NCI-H2227 (cell line): ENCODE data around the gene ARMCX2.
"Not testable (repeated sequence)": the region's sequence is repeated elsewhere in the genome, so short reads cannot be mapped to it uniquely, and the experiment has no call there.

Source experiments
- DNase-seq: peaks from one replicate; lab custom pipeline; 2025; ENCODE audit not compliant: unreplicated experiment; lab: John Stamatoyannopoulos, UW

Gene ARMCX2

DNA sequence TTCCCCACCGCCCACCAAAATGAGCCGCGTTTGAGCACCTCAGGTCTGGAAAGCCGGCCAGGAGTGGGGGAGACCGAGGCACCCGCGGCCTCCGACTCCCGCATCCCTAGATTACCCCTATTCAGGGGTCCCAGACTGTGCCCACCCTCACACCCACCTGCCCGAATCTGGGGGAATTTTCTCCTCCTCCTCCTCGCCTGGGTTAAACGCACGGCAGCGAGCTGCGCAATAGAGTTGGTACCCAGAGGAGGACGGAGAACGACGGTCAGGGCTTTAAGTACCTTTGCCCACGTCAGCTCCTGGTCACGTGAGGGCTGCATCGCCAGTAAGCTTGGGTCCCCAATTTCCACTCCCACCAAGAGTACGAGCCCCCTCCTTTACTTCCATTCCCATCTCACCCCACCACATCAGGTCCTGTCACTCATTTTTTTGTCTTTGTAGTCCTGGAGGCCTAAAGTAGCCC, at the start of gene ARMCX2:
ARMCX2 (minus strand) TSS at position 250 of the 463 bp plus-strand sequence. CDS start 2,262 bp downstream, outside the sequence.
- peak; percentile 89 for DNase-seq

GRCh38 chrX:101709384-101709783, 49.7 kb upstream of the ARMCX2 start:
- DNase-seq: no peak

- DNase-seq: no peak
Measured at GRCh38 chrX:101708163-101708562, 48.5 kb upstream of the ARMCX2 start.

DNA sequence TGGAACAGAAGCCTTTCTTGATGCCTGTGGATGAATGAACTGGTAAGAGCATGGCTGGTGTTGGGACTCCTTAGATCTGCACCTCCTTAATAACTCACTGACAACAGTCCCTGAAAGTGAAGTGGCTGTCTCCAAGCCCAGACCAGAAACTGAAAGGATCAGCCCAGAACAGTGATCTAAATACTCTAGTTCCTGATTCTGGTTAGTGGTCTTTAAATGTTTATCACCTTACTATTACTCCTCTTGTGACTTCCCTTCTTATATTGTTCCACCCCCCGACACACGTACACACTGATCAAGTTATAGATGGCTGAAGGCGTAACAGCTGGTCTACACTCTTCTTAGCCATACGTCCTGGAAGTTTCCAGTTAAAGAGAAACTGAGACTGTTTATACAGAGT, 33.8 kb upstream of the ARMCX2 start:
- DNase-seq: no peak

DNA sequence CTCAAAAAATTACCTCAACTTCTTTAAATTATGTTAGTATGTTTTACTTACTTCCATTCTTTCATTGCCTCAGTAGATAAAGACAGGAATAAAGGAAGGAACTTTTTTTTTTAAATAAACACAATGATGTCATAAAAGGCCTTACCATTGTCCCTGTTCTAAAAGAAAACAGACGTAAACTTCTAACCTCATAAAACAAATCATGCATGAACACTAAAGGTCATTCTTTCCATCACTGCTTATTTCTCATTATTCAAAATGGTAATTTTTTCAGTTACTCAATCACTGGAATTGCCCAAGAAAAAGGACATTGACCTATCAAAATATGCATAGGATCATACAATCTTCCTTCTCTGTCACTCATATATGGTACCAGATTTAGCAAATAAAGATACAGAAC, 32.2 kb upstream of the ARMCX2 start:
- DNase-seq: no peak

- no peak for DNase-seq
Measured at GRCh38 chrX:101686574-101686973, 26.9 kb upstream of the ARMCX2 start.

- DNase-seq: no peak
Measured at GRCh38 chrX:101685923-101686322, 26.3 kb upstream of the ARMCX2 start.

GRCh38 chrX:101682723-101683122, 23.1 kb upstream of the ARMCX2 start:
- DNase-seq: no peak

DNA sequence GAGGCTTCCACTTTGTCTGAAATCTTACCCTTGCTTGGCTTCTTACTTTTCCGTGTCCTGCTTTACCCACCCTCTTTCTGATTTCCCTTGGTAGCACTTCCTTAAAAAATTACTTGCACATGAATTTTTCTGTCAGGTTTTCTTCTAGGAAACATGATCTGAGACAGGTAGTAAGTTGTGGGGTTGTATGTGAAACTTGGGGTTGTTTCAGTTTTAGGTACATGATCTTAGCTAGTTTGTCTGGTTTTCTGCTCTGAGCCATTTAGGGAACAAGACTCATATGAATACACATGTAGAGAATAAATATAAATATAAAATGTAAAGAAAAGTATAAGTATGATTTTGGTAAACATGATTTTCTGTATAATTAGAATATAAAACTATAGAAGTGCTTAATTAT, 17.4 kb upstream of the ARMCX2 start:
- DNase-seq: no peak

DNA sequence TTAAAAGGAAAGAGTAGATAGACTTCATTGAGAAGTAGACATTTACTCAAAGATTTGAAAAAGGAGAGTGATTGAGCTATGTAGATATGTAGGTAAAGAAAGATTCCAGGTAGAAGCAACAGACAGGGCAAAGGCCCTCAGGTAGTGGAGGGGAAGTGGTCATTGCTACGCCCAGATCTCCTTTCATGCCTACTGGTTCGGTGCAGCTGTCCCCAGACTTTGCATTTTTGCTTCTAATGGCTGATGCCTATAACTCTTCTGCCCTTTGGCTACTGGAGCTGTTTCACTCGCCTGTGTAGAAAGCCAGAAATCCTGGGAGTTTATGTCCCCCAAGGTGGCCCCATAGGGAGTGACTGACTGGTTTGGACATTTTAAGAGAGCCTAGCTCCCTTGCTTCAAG, 16.9 kb upstream of the ARMCX2 start:
- DNase-seq: no peak

GRCh38 chrX:101668143-101668542, 8.5 kb upstream of the ARMCX2 start:
- DNase-seq: no peak

- peak; percentile 86 for DNase-seq
Measured at GRCh38 chrX:101658661-101659491, 774 bp downstream of the ARMCX2 start.

DNA sequence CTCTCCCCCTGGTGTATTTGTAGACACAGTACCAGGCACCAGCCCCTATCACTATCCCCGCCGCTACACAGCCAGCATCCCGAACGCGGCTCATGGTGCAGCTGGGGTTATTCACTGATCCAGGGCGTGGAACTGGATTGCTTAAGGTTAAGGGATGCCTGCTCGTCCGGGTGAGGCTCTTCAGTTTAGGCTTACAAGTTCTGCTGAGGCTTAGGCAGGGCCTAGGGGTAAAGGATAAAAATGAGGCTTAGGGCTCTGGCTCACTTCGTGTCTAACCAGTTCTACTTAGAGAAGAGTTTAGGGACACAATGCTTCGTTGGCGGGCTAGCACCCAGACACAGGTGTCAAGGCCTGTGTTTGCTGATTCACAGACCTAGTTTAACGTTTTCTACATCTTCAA, 2.2 kb downstream of the ARMCX2 start:
- DNase-seq: no peak

DNA sequence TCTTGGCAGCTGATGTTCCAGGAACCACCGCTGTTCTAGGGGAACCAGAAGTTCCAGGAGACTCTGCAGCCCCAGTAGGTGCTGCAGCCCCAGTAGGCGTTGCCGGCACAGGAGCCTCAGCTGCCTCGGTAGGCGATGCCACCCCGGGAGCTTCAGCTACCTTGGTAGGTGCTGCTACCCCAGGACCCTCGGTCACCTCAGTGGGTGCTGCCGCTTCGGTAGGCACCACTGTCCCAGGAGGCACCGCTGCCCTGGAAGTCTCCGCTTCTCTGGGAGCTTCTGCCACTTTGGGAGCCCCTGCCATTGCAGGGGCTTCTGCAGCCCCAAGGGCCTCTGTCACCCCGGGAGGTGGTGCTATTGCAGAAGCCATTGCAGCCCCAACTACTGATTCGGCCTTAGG, 2.8 kb downstream of the ARMCX2 start:
- no peak for DNase-seq

- no peak for DNase-seq
Measured at GRCh38 chrX:101655534-101655933, 4.1 kb downstream of the ARMCX2 start.

- DNase-seq: not testable (repeated sequence)
Measured at GRCh38 chrX:101647716-101648115, 11.9 kb downstream of the ARMCX2 start.

DNA sequence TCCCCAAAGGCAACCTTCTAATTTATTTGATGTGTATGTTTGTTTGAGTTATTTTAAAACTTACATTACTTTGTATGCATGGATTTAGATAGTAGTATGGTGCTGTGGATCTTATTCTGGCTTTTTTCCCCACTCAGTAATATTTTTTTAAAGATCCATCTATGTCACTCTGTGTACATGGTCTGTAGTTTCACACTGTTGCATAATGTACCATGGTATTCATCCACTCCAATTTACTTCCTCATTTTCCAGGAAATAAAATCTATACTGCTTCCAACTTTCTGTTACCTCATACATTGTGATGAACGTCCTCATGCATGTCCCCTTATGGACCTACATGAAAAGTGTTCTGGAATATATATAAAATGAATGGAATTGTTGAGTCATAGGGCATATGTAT, 17.6 kb downstream of the ARMCX2 start:
- no peak for DNase-seq

GRCh38 chrX:101639583-101639982, 20.1 kb downstream of the ARMCX2 start:
- no peak for DNase-seq

DNA sequence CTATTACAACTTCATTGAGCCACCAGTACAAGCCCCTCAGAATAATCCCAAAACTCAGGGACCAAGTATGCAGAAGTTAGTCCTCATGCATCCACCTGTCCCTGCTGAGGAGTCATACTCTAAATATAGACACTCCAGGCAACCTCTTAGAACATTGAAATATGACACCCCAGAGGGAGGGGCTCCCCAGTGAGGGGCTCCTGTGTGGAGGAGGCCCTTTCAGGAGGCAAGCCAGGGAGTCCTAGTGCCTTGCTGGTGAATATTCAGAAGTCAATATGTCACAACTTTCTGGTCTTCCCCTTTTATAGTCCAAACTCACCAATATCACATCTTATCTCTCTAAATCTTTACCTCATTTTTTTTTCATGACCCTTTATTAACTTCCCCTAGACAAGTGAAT, 40.3 kb downstream of the ARMCX2 start:
- DNase-seq: peak; percentile 48

- peak; percentile 93 for DNase-seq
Measured at GRCh38 chrX:101617211-101618191, 42.1 kb downstream of the ARMCX2 start, which contains the start of gene ARMCX6. ARMCX6 (minus strand) TSS chrX:101618000; CDS start chrX:101616620, 1,380 bp downstream.

DNA sequence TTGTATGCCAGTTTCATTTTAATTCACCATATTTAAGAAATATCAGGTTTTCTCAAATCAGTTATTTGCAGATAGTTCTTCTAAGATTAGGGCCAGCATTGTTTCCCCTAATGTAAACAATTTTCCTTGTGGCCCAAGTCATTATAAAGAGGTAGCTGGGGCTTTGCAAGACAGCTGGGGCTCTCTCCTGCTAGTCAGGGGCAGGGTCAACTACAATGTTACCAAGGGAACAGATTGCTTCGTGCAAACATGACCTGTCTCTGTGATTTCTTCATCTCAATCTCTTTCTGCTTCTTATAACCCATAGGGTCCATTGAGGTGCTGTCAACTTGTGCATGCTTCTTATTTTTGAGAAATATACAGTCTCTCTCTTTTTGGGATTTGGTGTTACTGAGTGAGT, 53.9 kb downstream of the ARMCX2 start:
- peak; percentile 85 for DNase-seq
